Vagina (tissue), 2 donors: ENCODE data around the gene OSBPL8. TPM values are rescaled to one million over a fixed set of nuclear protein-coding genes. Genes with fewer than 3 reads are reported as not detected.

Experiments
- DNase-seq, 2 donors: peaks; one replicate each; pipeline ENCODE4 v3.0.0-alpha.2; 2017; ENCODE audit errors: extremely low spot score in 2 of 2
- H3K27ac ChIP-seq: fragments of 200-600 bp; sonication (generic); one replicate; pipeline ENCODE4 v1.5.1; 2019
- H3K27me3 ChIP-seq: fragments of 200-600 bp; sonication (generic); one replicate; pipeline ENCODE4 v1.5.1; 2019
- H3K36me3 ChIP-seq, 2 donors: fragments of 200-600 bp; sonication (generic); one replicate each; pipeline ENCODE4 v1.5.1; 2017 to 2019
- H3K4me1 ChIP-seq: fragments of 200-600 bp; sonication (generic); one replicate; pipeline ENCODE4 v1.5.1; 2019
- H3K4me3 ChIP-seq, 2 donors: fragments of 200-600 bp; sonication (generic); 1 replicate in 1 of 2; 2 replicates in 1 of 2; pipeline ENCODE4 v1.5.1; 2016 to 2019
- H3K9me3 ChIP-seq: fragments of 200-600 bp; sonication (generic); one replicate; pipeline ENCODE4 v1.5.1; 2019
- POLR2A ChIP-seq, 2 donors: fragments of 450-650 bp; IDR thresholded peaks; one replicate each; pipeline ENCODE4 v1.6.1; 2017; ENCODE audit warnings: antibody characterized with exemption in 2 of 2, mild to moderate bottlenecking in 2 of 2, moderate library complexity in 2 of 2
- POLR2AphosphoS5 ChIP-seq, 2 donors: sonication (generic); formaldehyde crosslinking; IDR thresholded peaks; one replicate each; pipeline ENCODE4 v1.9.0; 2017; ENCODE audit warnings: antibody characterized with exemption in 2 of 2, mild to moderate bottlenecking in 2 of 2, low read depth in 1 of 2; ENCODE audit not compliant: insufficient read depth in 1 of 2
- intact Hi-C: fragments of 100-400 bp; cut with DNase I; formaldehyde crosslinking; loops from one replicate; pipeline ENCODE4 v1.15.1; 2023
- total RNA-seq: library from RNA; depleted of rRNA; stranded (reverse); fragments of >200 nt; gene quantifications from one replicate; pipeline ENCODE4 v1.2.3, GENCODE V29; 2016
- TF ChIP-seq, protein P1 (sequence below), 3 experiments: fragments of 450-650 bp in 2 of 3; fragments of 200-600 bp in 1 of 3; sonication (generic) in 1 of 3; IDR thresholded peaks; one replicate each; pipeline ENCODE4 v1.5.1; 2017 to 2019; ENCODE audit warnings: antibody characterized with exemption in 3 of 3, mild to moderate bottlenecking in 2 of 3, moderate library complexity in 2 of 3

Gene OSBPL8
- total RNA-seq, 1 donor from 2014 or later: 66.5 TPM

DNA sequence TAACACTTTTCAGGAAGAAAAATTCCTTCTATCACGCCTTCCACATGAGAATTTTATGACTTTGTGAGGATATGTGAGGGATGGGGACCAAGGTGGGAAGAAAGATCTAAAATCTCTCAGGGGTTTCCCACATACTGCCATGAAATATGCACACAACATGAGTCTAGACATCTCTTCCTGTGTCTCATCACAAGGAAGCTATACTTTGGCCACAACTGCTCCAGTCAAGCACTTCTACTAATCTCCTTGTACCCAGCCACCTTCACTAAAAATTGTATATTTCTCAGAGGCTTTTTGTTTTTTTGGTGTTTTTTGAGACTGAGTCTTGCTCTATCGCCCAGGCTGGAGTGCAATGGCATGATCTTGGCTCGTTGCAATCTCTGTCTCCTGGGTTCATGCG lies 3.2 kb downstream of the OSBPL8 start:
- intact Hi-C loops: no loop called here
- DNase-seq: no peak
- TF ChIP-seq, protein P1, sequence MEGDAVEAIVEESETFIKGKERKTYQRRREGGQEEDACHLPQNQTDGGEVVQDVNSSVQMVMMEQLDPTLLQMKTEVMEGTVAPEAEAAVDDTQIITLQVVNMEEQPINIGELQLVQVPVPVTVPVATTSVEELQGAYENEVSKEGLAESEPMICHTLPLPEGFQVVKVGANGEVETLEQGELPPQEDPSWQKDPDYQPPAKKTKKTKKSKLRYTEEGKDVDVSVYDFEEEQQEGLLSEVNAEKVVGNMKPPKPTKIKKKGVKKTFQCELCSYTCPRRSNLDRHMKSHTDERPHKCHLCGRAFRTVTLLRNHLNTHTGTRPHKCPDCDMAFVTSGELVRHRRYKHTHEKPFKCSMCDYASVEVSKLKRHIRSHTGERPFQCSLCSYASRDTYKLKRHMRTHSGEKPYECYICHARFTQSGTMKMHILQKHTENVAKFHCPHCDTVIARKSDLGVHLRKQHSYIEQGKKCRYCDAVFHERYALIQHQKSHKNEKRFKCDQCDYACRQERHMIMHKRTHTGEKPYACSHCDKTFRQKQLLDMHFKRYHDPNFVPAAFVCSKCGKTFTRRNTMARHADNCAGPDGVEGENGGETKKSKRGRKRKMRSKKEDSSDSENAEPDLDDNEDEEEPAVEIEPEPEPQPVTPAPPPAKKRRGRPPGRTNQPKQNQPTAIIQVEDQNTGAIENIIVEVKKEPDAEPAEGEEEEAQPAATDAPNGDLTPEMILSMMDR (IDR thresholded peaks at IDR 0.05): no peak
- TF ChIP-seq POLR2AphosphoS5 (IDR thresholded peaks at IDR 0.05; ENCODE audit: insufficient read depth in 1 of 2, low read depth in 1 of 2): no peak
- Histone ChIP-seq H3K4me1 (peaks cover 45% of the 10 kb centered on the region), H3K4me3 (no peak overlapping the region), H3K27me3 (no peaks in the 10 kb centered on the region), H3K27ac (no peak overlapping the region), H3K9me3 (no peaks in the 10 kb centered on the region), H3K36me3 (no peaks in the 10 kb centered on the region)

GRCh38 chr12:76555797-76556196 lies 3.8 kb downstream of the OSBPL8 start:
- Histone ChIP-seq H3K4me1 (peaks cover 45% of the 10 kb centered on the region), H3K27ac (no peak overlapping the region), H3K4me3 (no peak overlapping the region), H3K27me3 (no peaks in the 10 kb centered on the region), H3K9me3 (no peaks in the 10 kb centered on the region), H3K36me3 (no peaks in the 10 kb centered on the region)
- no peak for DNase-seq
- no peak for TF ChIP-seq POLR2AphosphoS5 (IDR thresholded peaks at IDR 0.05; ENCODE audit: insufficient read depth in 1 of 2, low read depth in 1 of 2)
- TF ChIP-seq, protein P1 (IDR thresholded peaks at IDR 0.05): no peak
- TF ChIP-seq POLR2A (IDR thresholded peaks at IDR 0.05): no peak
- intact Hi-C loops: no loop called here

DNA sequence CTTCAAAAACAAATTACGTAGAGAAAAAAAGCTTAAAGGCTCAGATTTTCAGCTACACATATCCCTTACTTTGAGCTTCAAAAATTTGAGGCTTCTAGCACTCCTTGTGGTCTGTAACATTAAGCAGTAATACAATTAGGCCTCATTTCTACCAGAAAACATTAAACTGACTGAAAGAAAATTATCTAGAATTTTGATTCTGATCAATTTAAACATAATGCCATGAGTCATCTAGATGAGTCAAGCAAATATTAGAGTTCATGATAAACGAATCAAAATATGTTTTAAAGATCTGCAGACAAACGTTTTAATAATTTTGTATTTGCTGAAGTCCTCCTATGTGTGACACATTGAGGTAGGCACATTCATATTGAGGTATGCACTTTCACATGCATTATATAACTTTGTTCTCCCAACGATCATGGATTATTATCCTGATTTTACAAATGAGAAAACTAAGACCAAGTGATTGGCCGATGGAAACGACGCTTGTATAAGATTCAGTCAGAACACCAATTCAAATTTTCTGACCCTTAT lies 4.3 kb downstream of the OSBPL8 start:
- no peaks in the 10 kb centered on the region for H3K27me3 ChIP-seq
- peaks cover 45% of the 10 kb centered on the region for H3K4me1 ChIP-seq
- no peaks in the 10 kb centered on the region for H3K36me3 ChIP-seq
- no peak overlapping the region for H3K27ac ChIP-seq
- DNase-seq: no peak
- intact Hi-C loops: no loop called here
- no peaks in the 10 kb centered on the region for H3K9me3 ChIP-seq
- TF ChIP-seq POLR2A (IDR thresholded peaks at IDR 0.05): no peak
- TF ChIP-seq POLR2AphosphoS5 (IDR thresholded peaks at IDR 0.05; ENCODE audit: insufficient read depth in 1 of 2, low read depth in 1 of 2): no peak
- TF ChIP-seq, protein P1 (IDR thresholded peaks at IDR 0.05): no peak
- H3K4me3 ChIP-seq: no peak overlapping the region

- TF ChIP-seq POLR2A (IDR thresholded peaks at IDR 0.05) (no peak), POLR2AphosphoS5 (IDR thresholded peaks at IDR 0.05; ENCODE audit: insufficient read depth in 1 of 2, low read depth in 1 of 2) (no peak)
- TF ChIP-seq, protein P1 (IDR thresholded peaks at IDR 0.05): no peak
- H3K4me3 ChIP-seq: no peak overlapping the region
- H3K9me3 ChIP-seq: no peaks in the 10 kb centered on the region
- DNase-seq: no peak
- no peaks in the 10 kb centered on the region for H3K27me3 ChIP-seq
- no peaks in the 10 kb centered on the region for H3K36me3 ChIP-seq
- no peak overlapping the region for H3K27ac ChIP-seq
- intact Hi-C loops: no loop called here
- peaks cover 47% of the 10 kb centered on the region for H3K4me1 ChIP-seq
Observed at GRCh38 chr12:76554405-76555230, 5.0 kb downstream of the OSBPL8 start.

DNA sequence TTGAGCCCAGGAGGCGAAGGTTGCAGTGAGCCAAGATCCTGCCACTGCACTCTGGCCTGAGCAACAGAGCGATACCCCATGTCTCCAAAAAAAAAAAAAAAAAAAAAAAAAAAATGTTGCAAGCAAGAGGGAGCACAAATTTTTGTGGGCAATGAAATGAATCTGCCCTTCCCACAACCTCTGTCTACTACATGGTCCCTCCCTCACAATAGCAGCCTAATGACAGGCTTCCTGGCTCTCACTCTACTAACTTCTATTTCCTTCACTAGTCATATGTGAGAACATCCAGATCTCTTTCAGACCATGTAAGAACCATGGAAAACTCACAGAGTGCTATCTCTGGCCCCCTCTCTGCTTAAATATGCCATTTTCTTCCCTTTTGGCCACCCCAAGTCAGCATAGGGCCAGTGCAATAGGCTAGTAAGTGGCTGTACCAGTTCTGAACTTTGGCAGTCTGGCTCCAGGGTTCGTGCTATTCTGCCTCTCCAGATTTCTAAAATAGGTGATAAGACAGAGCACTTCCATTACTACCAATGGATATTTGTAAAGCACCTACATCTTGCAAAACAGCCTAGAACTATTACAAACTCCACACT lies 7.1 kb downstream of the OSBPL8 start:
- intact Hi-C loops: no loop called here
- TF ChIP-seq, protein P1 (IDR thresholded peaks at IDR 0.05): no peak
- TF ChIP-seq POLR2A (IDR thresholded peaks at IDR 0.05): no peak
- TF ChIP-seq POLR2AphosphoS5 (IDR thresholded peaks at IDR 0.05; ENCODE audit: insufficient read depth in 1 of 2, low read depth in 1 of 2): no peak
- H3K4me1 ChIP-seq: peaks cover 61% of the 10 kb centered on the region
- H3K27me3 ChIP-seq: no peaks in the 10 kb centered on the region
- no peaks in the 10 kb centered on the region for H3K36me3 ChIP-seq
- H3K27ac ChIP-seq: no peak overlapping the region
- no peaks in the 10 kb centered on the region for H3K9me3 ChIP-seq
- H3K4me3 ChIP-seq: no peak overlapping the region
- DNase-seq: no peak
